A549 (cell line): ENCODE measurements around the gene ZCCHC10.
"Not testable (repeated sequence)": the region's sequence is repeated elsewhere in the genome, so short reads cannot be mapped to it uniquely, and the experiment has no call there.

Source experiments
- JUN ChIP-seq, 2 experiments: fragments of >200 bp; sonication (Bioruptor Twin); formaldehyde crosslinking; IDR thresholded peaks; 2 replicates in 1 of 2; 3 replicates in 1 of 2; pipeline ENCODE4 v1.6.1; 2016 to 2017
- MAX ChIP-seq: IDR thresholded peaks from 2 replicates; pipeline ENCODE4 v1.6.1; 2012

GRCh38 chr5:132982971-132983370, 43.4 kb downstream of the ZCCHC10 start:
- not testable (repeated sequence) for TF ChIP-seq JUN (IDR thresholded peaks at IDR 0.05); MAX
